AG09309 (cell line): ENCODE results near the gene LRRC9.

Experiments
- DNase-seq: peaks from one replicate; pipeline ENCODE4 v3.0.0-alpha.2; 2010; ENCODE audit warnings: low read depth
- H3K4me3 ChIP-seq: 2 replicates; pipeline ENCODE4 v1.5.1; 2011; ENCODE audit warnings: mild to moderate bottlenecking, low read depth, low read length, moderate library complexity; ENCODE audit not compliant: control insufficient read depth
- CTCF ChIP-seq: IDR thresholded peaks from 2 replicates; pipeline ENCODE4 v1.5.1; 2011; ENCODE audit warnings: mild to moderate bottlenecking, low read depth, low read length, inconsistent platforms; ENCODE audit not compliant: insufficient read depth, control insufficient read depth; ENCODE audit errors: missing control alignments

LRRC9 gene

DNA sequence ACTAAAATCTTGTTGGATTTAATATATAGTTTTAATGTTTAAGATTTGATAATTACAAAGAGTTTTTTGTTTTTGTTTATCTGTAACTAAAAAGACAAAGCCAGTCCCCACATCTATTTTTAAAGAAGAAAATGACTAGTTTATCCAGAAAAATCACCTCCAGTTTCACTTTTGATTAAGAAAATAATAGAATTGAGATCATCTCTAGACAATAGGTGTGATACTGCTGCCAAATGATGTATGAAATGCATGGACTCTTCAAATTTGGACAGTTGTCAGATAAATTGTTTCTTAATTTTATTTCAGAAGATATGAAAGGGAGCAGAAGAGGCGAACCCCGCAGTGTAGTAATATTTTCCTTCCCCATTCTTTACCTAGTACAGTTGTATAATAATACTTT lies 191.8 kb downstream of the LRRC9 start:
- no peak for DNase-seq
- H3K4me3 ChIP-seq, result no peak overlapping the region
- TF ChIP-seq CTCF, result no peak
